HepG2 (cell line): Measurements from ENCODE around the gene THOC2. TPM values are rescaled to one million over a fixed set of nuclear protein-coding genes. Genes with fewer than 3 reads are reported as not detected.

Source experiments
- FLYWCH1 ChIP-seq: sonication (generic); formaldehyde crosslinking; IDR thresholded peaks from 2 replicates; pipeline ENCODE4 v1.8.1; 2023; ENCODE audit warnings: mild to moderate bottlenecking, missing genetic modification reagents
- HNF1A ChIP-seq, 2 experiments: sonication (generic) in 1 of 2; formaldehyde crosslinking in 1 of 2; IDR thresholded peaks; 2 replicates each; pipeline versions ENCODE4 v1.4.0 to v1.6.1; 2016 to 2020; ENCODE audit warnings: borderline replicate concordance in 1 of 2, low read depth in 1 of 2, mild to moderate bottlenecking in 1 of 2, missing genetic modification reagents in 1 of 2
- HOXA3 ChIP-seq: sonication (generic); formaldehyde crosslinking; IDR thresholded peaks from 2 replicates; pipeline ENCODE4 v1.5.0; 2020; ENCODE audit warnings: missing genetic modification reagents
- KDM6A ChIP-seq: IDR thresholded peaks from 2 replicates; pipeline ENCODE4 v1.6.1; 2016; ENCODE audit warnings: low read depth
- MXD4 ChIP-seq: IDR thresholded peaks from 2 replicates; pipeline ENCODE4 v1.6.1; 2016; ENCODE audit warnings: mild to moderate bottlenecking, missing biosample characterization, missing genetic modification reagents
- NFIC ChIP-seq: IDR thresholded peaks from 2 replicates; pipeline ENCODE4 v1.6.1; 2012; ENCODE audit warnings: mild to moderate bottlenecking, low read length, inconsistent platforms
- NFYC ChIP-seq: IDR thresholded peaks from 2 replicates; pipeline ENCODE4 v1.6.1; 2016; ENCODE audit warnings: missing genetic modification reagents, missing compliant biosample characterization
- NR3C1 ChIP-seq: sonication (generic); formaldehyde crosslinking; IDR thresholded peaks from 2 replicates; pipeline ENCODE4 v1.4.0; 2020; ENCODE audit warnings: missing genetic modification reagents
- RBAK ChIP-seq: sonication (generic); formaldehyde crosslinking; IDR thresholded peaks from 2 replicates; pipeline ENCODE4 v1.5.1; 2020; ENCODE audit warnings: mild to moderate bottlenecking, missing genetic modification reagents
- RBM22 ChIP-seq: fragments of 200-400 bp; formaldehyde crosslinking; optimal IDR thresholded peaks from 2 replicates; pipeline ENCODE3; 2017; ENCODE audit warnings: mild to moderate bottlenecking, low read length, moderate library complexity
- RELA ChIP-seq: sonication (generic); formaldehyde crosslinking; IDR thresholded peaks from 2 replicates; pipeline ENCODE4 v1.4.0; 2020; ENCODE audit warnings: missing genetic modification reagents
- SETDB1 ChIP-seq: sonication (generic); formaldehyde crosslinking; IDR thresholded peaks from 2 replicates; pipeline ENCODE4 v1.5.1; 2020; ENCODE audit warnings: missing genetic modification reagents, mild to moderate bottlenecking, borderline replicate concordance
- ZBTB1 ChIP-seq: sonication (generic); formaldehyde crosslinking; IDR thresholded peaks from 2 replicates; pipeline ENCODE4 v1.4.0; 2020; ENCODE audit warnings: missing genetic modification reagents, borderline replicate concordance
- ZNF251 ChIP-seq: sonication (generic); formaldehyde crosslinking; IDR thresholded peaks from 2 replicates; pipeline ENCODE4 v1.9.0; 2021; ENCODE audit warnings: mild to moderate bottlenecking, missing genetic modification reagents
- ZNF260 ChIP-seq: sonication (generic); formaldehyde crosslinking; IDR thresholded peaks from 2 replicates; pipeline ENCODE4 v1.4.0; 2020; ENCODE audit warnings: missing genetic modification reagents, low read depth, mild to moderate bottlenecking, borderline replicate concordance
- polyA plus RNA-seq, 8 experiments: library from polyadenylated mRNA; depleted of rRNA in 3 of 8; stranded (reverse) in 7 of 8; unstranded in 1 of 8; fragments of >200 nt; fragmentation: Illumina TruSeq in 4 of 8; extraction: Trizol in 4 of 8; gene quantifications; 2 replicates each; pipeline versions ENCODE4 v1.2.1 to v1.2.3, GENCODE V29; 2011 to 2016; ENCODE audit warnings: low read depth in 4 of 8, missing spikeins in 1 of 8, mixed read lengths in 1 of 8; ENCODE audit not compliant: insufficient read depth in 1 of 8
- total RNA-seq, 5 experiments: library from RNA; depleted of rRNA; stranded (reverse); fragments of >200 nt; fragmentation: Illumina TruSeq; extraction: Trizol; gene quantifications; 2 replicates each; pipeline ENCODE4 v1.2.3, GENCODE V29; 2016; ENCODE audit warnings: low read depth in 1 of 5
- TF ChIP-seq, protein P1 (sequence below): sonication (generic); formaldehyde crosslinking; IDR thresholded peaks from 2 replicates; pipeline ENCODE4 v1.4.0; 2020; ENCODE audit warnings: missing genetic modification reagents, borderline replicate concordance
- TF ChIP-seq, protein P2 (sequence below): sonication (generic); formaldehyde crosslinking; IDR thresholded peaks from 2 replicates; pipeline ENCODE4 v1.8.1; 2023; ENCODE audit warnings: mild to moderate bottlenecking, moderate library complexity, missing genetic modification reagents
- TF ChIP-seq, protein P3 (sequence below): sonication (generic); formaldehyde crosslinking; IDR thresholded peaks from 2 replicates; pipeline ENCODE4 v1.5.0; 2020; ENCODE audit warnings: missing genetic modification reagents

THOC2 gene
- total and polyA plus RNA-seq, 2 of the 13 experiments (the other 11 are each of a cell fraction or from before 2014, with no cell fraction given), result 87.1 to 101 TPM

- TF ChIP-seq, protein P1, sequence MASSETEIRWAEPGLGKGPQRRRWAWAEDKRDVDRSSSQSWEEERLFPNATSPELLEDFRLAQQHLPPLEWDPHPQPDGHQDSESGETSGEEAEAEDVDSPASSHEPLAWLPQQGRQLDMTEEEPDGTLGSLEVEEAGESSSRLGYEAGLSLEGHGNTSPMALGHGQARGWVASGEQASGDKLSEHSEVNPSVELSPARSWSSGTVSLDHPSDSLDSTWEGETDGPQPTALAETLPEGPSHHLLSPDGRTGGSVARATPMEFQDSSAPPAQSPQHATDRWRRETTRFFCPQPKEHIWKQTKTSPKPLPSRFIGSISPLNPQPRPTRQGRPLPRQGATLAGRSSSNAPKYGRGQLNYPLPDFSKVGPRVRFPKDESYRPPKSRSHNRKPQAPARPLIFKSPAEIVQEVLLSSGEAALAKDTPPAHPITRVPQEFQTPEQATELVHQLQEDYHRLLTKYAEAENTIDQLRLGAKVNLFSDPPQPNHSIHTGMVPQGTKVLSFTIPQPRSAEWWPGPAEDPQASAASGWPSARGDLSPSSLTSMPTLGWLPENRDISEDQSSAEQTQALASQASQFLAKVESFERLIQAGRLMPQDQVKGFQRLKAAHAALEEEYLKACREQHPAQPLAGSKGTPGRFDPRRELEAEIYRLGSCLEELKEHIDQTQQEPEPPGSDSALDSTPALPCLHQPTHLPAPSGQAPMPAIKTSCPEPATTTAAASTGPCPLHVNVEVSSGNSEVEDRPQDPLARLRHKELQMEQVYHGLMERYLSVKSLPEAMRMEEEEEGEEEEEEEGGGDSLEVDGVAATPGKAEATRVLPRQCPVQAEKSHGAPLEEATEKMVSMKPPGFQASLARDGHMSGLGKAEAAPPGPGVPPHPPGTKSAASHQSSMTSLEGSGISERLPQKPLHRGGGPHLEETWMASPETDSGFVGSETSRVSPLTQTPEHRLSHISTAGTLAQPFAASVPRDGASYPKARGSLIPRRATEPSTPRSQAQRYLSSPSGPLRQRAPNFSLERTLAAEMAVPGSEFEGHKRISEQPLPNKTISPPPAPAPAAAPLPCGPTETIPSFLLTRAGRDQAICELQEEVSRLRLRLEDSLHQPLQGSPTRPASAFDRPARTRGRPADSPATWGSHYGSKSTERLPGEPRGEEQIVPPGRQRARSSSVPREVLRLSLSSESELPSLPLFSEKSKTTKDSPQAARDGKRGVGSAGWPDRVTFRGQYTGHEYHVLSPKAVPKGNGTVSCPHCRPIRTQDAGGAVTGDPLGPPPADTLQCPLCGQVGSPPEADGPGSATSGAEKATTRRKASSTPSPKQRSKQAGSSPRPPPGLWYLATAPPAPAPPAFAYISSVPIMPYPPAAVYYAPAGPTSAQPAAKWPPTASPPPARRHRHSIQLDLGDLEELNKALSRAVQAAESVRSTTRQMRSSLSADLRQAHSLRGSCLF (CRISPR knock-in tag), result no peak
- no peak for TF ChIP-seq KDM6A (CRISPR knock-in tag)
- peak; percentile 44; the same call in 1 of the 2 replicates for TF ChIP-seq MXD4 (CRISPR knock-in tag)
- TF ChIP-seq, protein P2, sequence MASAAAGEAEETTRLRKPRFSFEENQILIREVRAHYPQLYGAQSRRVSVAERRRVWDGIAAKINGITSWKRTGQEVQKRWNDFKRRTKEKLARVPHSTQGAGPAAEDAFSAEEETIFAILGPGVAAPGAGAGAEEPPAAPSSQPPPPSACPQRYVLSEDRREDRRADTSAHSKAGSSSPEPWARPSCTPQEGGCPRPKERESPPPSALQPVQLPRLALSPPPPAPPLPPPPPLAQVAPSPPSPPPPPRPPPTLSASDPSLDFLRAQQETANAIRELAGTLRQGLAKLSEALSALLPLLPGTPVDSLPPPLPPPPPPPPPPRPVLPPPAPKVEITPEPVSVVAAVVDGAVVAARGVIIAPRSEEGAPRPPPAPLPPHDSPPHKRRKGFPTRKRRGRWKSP, result no peak
- TF ChIP-seq HNF1A (IDR thresholded peaks at IDR 0.05; ENCODE audit: low read depth), result no peak
- no peak for TF ChIP-seq HNF1A (CRISPR knock-in tag; IDR thresholded peaks at IDR 0.05; ENCODE audit: borderline replicate concordance)
- no peak for TF ChIP-seq SETDB1 (CRISPR knock-in tag)
- no peak for TF ChIP-seq ZNF260
- no peak for TF ChIP-seq RBAK (CRISPR knock-in tag)
- TF ChIP-seq, protein P3, sequence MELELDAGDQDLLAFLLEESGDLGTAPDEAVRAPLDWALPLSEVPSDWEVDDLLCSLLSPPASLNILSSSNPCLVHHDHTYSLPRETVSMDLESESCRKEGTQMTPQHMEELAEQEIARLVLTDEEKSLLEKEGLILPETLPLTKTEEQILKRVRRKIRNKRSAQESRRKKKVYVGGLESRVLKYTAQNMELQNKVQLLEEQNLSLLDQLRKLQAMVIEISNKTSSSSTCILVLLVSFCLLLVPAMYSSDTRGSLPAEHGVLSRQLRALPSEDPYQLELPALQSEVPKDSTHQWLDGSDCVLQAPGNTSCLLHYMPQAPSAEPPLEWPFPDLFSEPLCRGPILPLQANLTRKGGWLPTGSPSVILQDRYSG (CRISPR knock-in tag), result no peak
- TF ChIP-seq FLYWCH1 (CRISPR knock-in tag), result no peak
- no peak for TF ChIP-seq ZBTB1 (CRISPR knock-in tag)
- TF ChIP-seq NFYC (CRISPR knock-in tag), result no peak
- TF ChIP-seq RBM22, result no peak
- TF ChIP-seq NFIC, result no peak
- no peak for TF ChIP-seq RELA (CRISPR knock-in tag)
- peak; percentile 85 for TF ChIP-seq HOXA3 (CRISPR knock-in tag)
- TF ChIP-seq NR3C1 (CRISPR knock-in tag), result no peak
- no peak for TF ChIP-seq ZNF251 (CRISPR knock-in tag)
Measured at GRCh38 chrX:123732670-123733363, at the start of gene THOC2 (continued).
